Stimulated activated CD4-positive, alpha-beta T cell treated with anti-CD3 and anti-CD28 coated beads, TNF-alpha, amount 100 ng/mL, for 1 hour (primary cell): ENCODE results near the gene SNAPC1.
"Not testable (repeated sequence)": the region's sequence is repeated elsewhere in the genome, so short reads cannot be mapped to it uniquely, and the experiment has no call there.

Experiments used
- DNase-seq, 3 donors: peaks; one replicate each; pipeline ENCODE4 v3.0.0-alpha.2; 2020; ENCODE audit warnings: low read depth in 3 of 3, low spot score in 1 of 3

SNAPC1 gene

DNA sequence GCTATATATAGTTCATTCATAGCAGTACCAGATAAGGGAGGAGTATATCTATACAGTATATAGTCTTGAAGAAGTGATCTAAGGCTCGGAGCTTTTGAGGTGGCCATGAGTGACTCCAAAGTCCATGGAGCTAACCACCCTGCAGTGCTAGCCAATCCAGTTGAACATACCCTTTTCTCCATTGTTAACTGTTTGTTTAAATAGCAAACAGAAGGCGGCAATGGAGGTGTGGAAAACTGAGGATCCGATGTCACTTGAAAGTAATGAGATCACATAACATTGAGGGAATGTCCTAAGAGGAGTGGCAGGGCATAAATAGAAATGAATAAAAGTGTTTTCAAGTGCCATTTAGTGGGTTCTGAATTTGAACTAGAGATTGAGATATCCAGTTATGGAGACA lies 12.4 kb upstream of the SNAPC1 start:
- no peak for DNase-seq

DNA sequence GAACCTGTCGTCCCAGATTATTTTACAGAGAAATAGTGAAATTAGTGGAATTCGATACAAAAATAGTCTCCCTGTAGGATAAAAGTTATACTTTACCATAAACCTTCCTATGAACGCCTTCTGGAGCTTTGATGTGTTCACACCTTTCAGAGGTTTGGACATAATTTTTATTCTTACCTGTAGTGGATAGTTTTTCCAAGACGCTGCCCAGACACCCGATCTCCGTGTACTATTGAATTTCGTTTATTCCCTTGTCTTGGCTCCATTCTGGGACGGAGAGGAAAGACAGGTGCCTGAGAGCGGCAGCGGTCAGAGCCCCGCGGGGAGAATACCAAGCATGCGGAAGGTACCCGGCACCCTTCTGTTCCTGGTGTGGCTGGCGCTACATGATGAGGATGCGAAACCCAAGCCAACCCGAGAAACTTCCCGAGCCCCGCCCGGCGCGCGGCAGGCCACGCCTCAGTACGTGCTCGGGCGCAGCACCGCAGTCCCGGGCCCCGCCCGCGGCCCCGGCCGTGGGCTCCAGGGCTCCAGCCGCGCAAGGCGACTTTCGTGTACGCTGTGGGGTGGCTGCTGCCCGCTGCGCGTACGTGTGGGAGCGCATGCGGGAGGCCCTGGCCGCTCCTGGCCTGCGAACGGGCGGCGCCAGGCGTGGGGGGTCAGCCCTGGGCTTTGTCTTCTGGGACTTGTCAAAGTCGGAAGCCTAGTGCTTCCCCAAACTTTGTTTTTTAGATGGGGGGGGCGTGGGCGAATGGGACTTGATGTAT lies 11.3 kb upstream of the SNAPC1 start:
- DNase-seq, result peak; percentile 38 to 58 (median 41)

GRCh38 chr14:61751475-61751989 lies 10.7 kb upstream of the SNAPC1 start:
- DNase-seq, result no peak

- no peak for DNase-seq
Measured at GRCh38 chr14:61752626-61753025, 9.6 kb upstream of the SNAPC1 start.

DNA sequence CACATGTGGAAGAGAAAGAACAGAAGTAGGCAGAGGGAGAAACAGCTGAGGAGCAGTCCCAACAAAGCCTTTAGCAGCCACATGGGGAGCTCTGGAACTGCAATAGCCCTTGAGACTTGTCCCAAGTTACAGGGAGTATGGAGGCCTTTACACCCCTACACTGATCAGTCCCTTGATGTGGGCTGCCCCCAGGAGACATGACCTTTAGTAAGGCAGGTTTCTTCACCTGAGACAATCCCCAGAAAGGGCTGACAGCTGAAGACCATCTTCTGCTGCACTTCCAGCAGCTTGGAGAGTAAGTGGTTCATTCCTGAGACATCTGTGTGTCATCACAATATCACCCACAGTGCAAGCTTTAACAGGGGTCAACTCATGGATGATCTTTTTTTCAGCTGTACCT lies 8.6 kb upstream of the SNAPC1 start:
- DNase-seq, result no peak

- DNase-seq, result no peak
Measured at GRCh38 chr14:61754627-61755381, 7.4 kb upstream of the SNAPC1 start.

- DNase-seq, result not testable (repeated sequence)
Measured at GRCh38 chr14:61755382-61755742, 6.9 kb upstream of the SNAPC1 start.

DNA sequence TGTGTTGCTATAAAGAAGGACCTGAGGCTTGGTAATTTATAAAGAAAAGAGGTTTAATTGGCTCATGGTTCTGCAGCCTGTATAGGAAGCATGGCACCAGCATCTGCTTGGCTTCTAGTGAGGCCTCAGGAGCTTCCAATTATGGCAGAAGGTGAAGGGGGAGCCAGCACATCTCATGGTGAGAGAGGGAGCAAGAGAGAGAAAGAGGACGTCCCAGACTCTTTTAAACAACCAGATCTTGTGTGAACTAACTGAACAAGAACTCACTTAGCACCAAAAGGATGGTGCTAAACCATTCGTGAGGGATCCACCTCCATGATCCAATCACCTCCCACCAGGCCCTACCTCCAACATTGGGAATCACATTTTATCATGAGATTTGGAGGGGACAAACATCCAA lies 6.1 kb upstream of the SNAPC1 start:
- DNase-seq, result no peak

GRCh38 chr14:61759878-61760277 lies 2.3 kb upstream of the SNAPC1 start:
- no peak for DNase-seq

- DNase-seq, result no peak
Measured at GRCh38 chr14:61761557-61761956, 663 bp upstream of the SNAPC1 start.

DNA sequence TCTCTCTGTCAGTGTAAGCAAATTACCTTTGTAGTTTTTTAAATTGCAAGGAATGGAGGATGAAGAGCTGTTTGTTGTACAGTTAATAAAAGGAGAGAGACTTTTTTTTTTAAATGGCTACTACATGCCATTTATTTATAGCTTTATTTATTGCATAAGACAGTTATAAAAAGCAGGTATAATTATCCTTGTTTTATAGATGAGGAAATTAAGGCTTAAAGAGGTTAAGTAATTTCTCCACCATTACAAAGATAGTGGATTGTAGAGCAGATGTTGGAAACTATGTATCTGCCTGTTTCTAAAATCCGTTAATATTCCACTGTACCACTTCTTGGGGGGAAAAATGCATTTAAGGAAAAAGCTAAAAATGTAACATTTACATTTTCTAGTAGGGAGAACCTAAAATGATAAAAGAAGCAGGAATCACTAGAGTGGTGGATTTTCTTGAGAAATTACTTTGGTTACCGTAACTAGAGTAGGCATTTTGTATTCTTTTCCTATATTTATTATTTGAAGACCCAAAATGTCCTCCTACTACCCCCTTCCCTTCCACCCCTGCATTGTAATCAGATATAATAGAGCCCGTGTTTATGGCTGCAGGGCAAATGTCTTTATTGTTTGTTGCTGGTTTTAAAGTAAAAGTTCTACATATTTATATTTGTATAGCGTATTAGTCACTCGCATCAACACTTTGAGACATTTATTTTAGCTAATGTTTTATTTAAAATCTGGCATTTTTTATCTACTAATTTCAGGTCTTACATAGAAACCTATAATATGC lies 2.3 kb downstream of the SNAPC1 start:
- DNase-seq, result no peak

- no peak for DNase-seq
Measured at GRCh38 chr14:61765225-61765943, 3.2 kb downstream of the SNAPC1 start.

GRCh38 chr14:61766151-61766550 lies 3.9 kb downstream of the SNAPC1 start:
- DNase-seq, result no peak

- no peak for DNase-seq
Measured at GRCh38 chr14:61768240-61768639, 6.0 kb downstream of the SNAPC1 start.

DNA sequence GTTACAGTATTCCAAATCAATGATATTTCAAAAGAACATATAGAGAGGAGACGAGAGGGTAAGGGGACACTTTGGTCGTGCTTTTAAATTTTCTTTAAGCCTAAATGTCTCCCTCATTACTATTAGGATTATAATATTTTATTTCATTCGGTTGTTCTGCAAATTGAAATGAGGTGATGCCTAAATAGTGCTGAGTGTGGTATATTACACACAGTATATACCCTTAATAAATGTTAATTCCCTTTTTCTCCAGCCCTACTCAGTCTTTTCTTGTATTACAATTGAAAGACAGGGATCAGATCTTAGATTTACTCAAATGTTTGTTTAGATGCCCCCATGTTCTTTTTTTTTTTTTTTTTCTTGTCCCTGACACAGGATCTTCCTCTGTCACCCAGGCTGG lies 7.7 kb downstream of the SNAPC1 start:
- DNase-seq, result no peak

GRCh38 chr14:61774861-61775260 lies 12.6 kb downstream of the SNAPC1 start:
- no peak for DNase-seq

DNA sequence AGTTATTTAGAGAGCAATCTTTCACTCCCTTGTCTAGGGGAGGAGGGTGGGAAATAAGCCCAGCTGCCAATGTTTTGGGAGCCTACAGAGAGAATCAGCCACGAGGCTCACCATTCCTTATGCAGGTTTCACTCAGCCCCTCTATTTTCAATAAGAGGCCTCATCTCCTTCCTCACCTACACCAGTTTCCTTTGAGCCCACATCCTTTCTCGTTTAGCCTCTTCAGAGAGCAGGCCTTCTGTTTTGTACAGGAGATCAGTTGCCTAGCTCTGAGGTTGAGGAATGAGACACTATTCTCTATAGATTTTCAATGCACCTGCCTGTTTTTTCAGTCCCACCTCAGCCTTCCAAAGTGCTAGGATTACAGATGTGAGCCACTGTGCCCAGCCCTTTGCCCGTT lies 17.9 kb downstream of the SNAPC1 start:
- DNase-seq, result no peak

DNA sequence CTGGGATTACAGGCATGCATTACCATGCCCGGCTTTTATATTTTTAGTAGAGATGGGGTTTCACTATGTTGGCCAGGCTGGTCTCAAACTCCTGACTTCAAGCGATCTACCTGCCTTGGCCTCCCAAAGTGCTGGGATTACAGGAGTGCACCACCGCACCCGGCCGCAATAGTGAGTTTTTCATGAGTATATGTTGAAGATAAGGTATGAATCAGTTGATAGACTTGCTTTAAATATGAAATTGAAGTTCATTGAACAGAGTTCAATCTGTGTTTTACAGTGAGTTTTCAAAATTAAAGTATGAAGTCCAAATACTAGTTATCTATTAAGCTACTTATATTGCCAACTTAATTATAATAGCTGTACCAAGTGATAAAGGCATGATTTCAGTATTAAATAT lies 35.1 kb downstream of the SNAPC1 start:
- no peak for DNase-seq

- DNase-seq, result no peak
Measured at GRCh38 chr14:61802010-61802568, 39.9 kb downstream of the SNAPC1 start.

- DNase-seq, result no peak
Measured at GRCh38 chr14:61803755-61804154, 41.5 kb downstream of the SNAPC1 start.

DNA sequence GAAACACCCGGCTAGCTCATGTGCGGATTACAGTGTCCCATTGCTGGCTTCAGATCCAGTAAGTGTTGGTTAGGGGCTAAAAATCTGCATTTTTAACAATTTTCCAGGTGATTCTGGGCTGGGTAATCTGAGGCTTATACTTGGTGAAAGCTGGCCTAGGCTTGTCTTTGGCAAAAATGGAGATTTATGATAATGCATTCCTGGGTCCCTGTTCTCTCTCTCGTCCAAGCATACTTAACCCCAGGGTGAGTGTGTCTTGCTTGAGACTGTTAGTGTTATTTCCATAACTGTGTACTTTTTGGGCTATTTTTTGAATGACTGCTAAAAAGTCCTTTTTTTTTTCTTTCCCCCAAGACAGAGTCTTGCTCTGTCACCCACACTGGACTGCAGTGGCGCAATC lies 43.2 kb downstream of the SNAPC1 start:
- DNase-seq, result no peak
